ENCODE data around the gene JADE2.

- TF ChIP-seq FOXK2 (IDR thresholded peaks at IDR 0.05) (no peak), L3MBTL2 (conservative IDR thresholded peaks at IDR 0.05) (no peak), PKNOX1 (IDR thresholded peaks at IDR 0.05) (no peak), LEF1 (IDR thresholded peaks at IDR 0.05; ENCODE audit: borderline replicate concordance) (no peak), TARDBP (IDR thresholded peaks at IDR 0.05) (no peak), ELF4 (IDR thresholded peaks at IDR 0.05) (no peak), CTBP1 (IDR thresholded peaks at IDR 0.05; ENCODE audit: borderline replicate concordance) (no peak)
These were observed 11.8 kb downstream of the JADE2 start for GRCh38 chr5:134537297-134537696.

Measured in HEK293T (cell line).